ENCODE measurements around the gene CDH13. TPM values are rescaled to one million over a fixed set of nuclear protein-coding genes. Genes with fewer than 3 reads are reported as not detected.

CDH13 gene
- total RNA-seq, 1 donor from 2014 or later, result 20.9 TPM

- Histone ChIP-seq H3K9me3 (ENCODE audit: control insufficient read depth in 3 of 3, low read length in 3 of 3) (peaks cover 0 to 3% (median 0%) of the 10 kb centered on the region in 3 donors), H3K9ac (ENCODE audit: low read depth in 1 of 3, low read length in 3 of 3) (no peak overlapping the region), H3K27me3 (ENCODE audit: control insufficient read depth in 3 of 3, insufficient read depth in 3 of 3, low read length in 3 of 3) (no peaks in the 10 kb centered on the region), H3K4me3 (ENCODE audit: low read length in 3 of 3) (no peak overlapping the region), H3K4me1 (ENCODE audit: control insufficient read depth in 3 of 3, insufficient read depth in 3 of 3, low read length in 3 of 3) (no peaks in the 10 kb centered on the region), H3K27ac (ENCODE audit: low read depth, low read length) (no peak overlapping the region), H3K36me3 (ENCODE audit: control insufficient read depth in 3 of 3, insufficient read depth in 3 of 3, low read length in 3 of 3) (no peaks in the 10 kb centered on the region)
Measured at GRCh38 chr16:83762141-83762991, 1135.6 kb downstream of the CDH13 start.

DNA sequence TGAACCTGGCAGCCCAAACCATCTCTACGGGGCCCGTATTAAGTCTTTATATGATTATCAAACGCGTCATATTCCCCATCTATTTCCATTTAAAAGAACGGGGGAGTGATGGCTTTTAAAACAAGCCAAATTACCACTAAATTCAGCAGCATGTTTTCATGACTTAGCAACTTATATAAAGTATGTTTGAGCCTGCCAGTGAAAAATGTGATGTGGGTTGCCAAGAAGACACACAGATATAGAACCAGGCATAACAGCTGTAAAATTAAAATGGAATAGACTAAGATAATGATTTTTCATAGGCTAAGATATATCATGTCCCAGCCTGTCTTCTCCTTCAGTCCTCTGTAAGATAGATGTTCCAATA lies 1136.2 kb downstream of the CDH13 start:
- H3K27me3 ChIP-seq (ENCODE audit: control insufficient read depth in 3 of 3, insufficient read depth in 3 of 3, low read length in 3 of 3), result no peaks in the 10 kb centered on the region
- no peak overlapping the region for H3K9ac ChIP-seq (ENCODE audit: low read depth in 1 of 3, low read length in 3 of 3)
- peaks cover 0 to 3% (median 0%) of the 10 kb centered on the region in 3 donors for H3K9me3 ChIP-seq (ENCODE audit: control insufficient read depth in 3 of 3, low read length in 3 of 3)
- no peak overlapping the region for H3K27ac ChIP-seq (ENCODE audit: low read depth, low read length)
- no peaks in the 10 kb centered on the region for H3K4me1 ChIP-seq (ENCODE audit: control insufficient read depth in 3 of 3, insufficient read depth in 3 of 3, low read length in 3 of 3)
- H3K36me3 ChIP-seq (ENCODE audit: control insufficient read depth in 3 of 3, insufficient read depth in 3 of 3, low read length in 3 of 3), result no peaks in the 10 kb centered on the region
- no peak overlapping the region for H3K4me3 ChIP-seq (ENCODE audit: low read length in 3 of 3)

DNA sequence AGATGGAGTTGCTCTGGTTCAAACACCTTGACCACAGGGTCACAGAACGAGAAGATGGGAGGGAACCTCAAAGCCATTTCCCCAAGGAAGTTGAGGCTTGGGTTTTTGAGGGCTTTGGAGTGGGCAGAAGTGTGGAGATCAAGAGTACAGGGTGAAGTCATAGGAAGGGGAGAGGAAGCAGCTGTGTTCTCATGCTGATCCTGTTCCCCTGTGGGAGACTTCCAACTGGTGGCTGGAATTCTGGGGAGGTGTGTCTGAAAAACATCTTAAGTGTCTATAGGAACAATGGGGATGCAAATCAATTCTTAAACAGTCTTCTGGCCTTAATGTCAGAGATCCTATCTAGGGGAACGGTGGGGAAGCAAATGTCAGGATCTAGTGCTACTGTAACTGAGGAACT lies 1142.2 kb downstream of the CDH13 start:
- no peaks in the 10 kb centered on the region for H3K9me3 ChIP-seq (ENCODE audit: control insufficient read depth in 3 of 3, low read length in 3 of 3)
- H3K27me3 ChIP-seq (ENCODE audit: control insufficient read depth in 3 of 3, insufficient read depth in 3 of 3, low read length in 3 of 3), result no peaks in the 10 kb centered on the region
- H3K4me3 ChIP-seq (ENCODE audit: low read length in 3 of 3), result no peak overlapping the region
- H3K4me1 ChIP-seq (ENCODE audit: control insufficient read depth in 3 of 3, insufficient read depth in 3 of 3, low read length in 3 of 3), result peaks cover 0 to 11% (median 5%) of the 10 kb centered on the region in 3 donors
- no peak overlapping the region for H3K9ac ChIP-seq (ENCODE audit: low read depth in 1 of 3, low read length in 3 of 3)
- no peaks in the 10 kb centered on the region for H3K36me3 ChIP-seq (ENCODE audit: control insufficient read depth in 3 of 3, insufficient read depth in 3 of 3, low read length in 3 of 3)
- H3K27ac ChIP-seq (ENCODE audit: low read depth, low read length), result no peak overlapping the region

DNA sequence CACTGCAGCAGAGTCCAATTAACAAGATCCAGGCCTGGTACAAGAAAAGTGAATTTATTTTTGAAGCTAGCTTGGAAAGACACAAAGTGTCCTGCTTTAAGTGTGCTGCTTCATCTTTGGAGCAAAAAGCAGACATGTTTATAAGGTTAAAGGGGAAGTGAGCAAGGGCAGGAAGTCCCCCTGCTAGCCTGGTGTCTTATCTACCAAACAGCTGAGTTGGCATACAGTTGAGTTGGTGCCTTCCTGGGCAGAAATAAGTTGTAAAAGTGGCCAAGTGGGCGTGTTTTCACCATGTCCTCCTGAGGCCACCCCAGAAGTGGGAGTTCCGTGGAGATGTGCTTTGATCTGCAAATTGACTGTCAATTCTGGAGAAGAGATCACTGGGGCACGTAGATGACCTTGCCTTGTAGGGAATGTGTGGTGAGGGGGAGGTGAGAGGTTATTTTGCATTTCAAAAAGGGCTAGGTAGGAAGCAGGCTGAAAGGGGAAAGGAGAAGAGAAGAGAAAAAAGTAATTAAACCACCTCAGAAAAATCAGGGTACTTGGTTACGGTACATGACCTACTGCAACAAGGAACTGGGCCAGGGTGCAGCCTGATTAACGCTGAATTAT lies 1142.7 kb downstream of the CDH13 start:
- H3K27ac ChIP-seq (ENCODE audit: low read depth, low read length), result no peak overlapping the region
- no peaks in the 10 kb centered on the region for H3K36me3 ChIP-seq (ENCODE audit: control insufficient read depth in 3 of 3, insufficient read depth in 3 of 3, low read length in 3 of 3)
- no peak overlapping the region for H3K9ac ChIP-seq (ENCODE audit: low read depth in 1 of 3, low read length in 3 of 3)
- no peaks in the 10 kb centered on the region for H3K9me3 ChIP-seq (ENCODE audit: control insufficient read depth in 3 of 3, low read length in 3 of 3)
- H3K27me3 ChIP-seq (ENCODE audit: control insufficient read depth in 3 of 3, insufficient read depth in 3 of 3, low read length in 3 of 3), result no peaks in the 10 kb centered on the region
- no peak overlapping the region for H3K4me3 ChIP-seq (ENCODE audit: low read length in 3 of 3)
- H3K4me1 ChIP-seq (ENCODE audit: control insufficient read depth in 3 of 3, insufficient read depth in 3 of 3, low read length in 3 of 3), result peaks cover 0 to 11% (median 5%) of the 10 kb centered on the region in 3 donors

GRCh38 chr16:83771306-83771942 lies 1144.7 kb downstream of the CDH13 start:
- no peak overlapping the region for H3K4me3 ChIP-seq (ENCODE audit: low read length in 3 of 3)
- H3K9ac ChIP-seq (ENCODE audit: low read depth in 1 of 3, low read length in 3 of 3), result no peak overlapping the region
- H3K36me3 ChIP-seq (ENCODE audit: control insufficient read depth in 3 of 3, insufficient read depth in 3 of 3, low read length in 3 of 3), result no peaks in the 10 kb centered on the region
- H3K27me3 ChIP-seq (ENCODE audit: control insufficient read depth in 3 of 3, insufficient read depth in 3 of 3, low read length in 3 of 3), result no peaks in the 10 kb centered on the region
- peaks cover 0 to 11% (median 5%) of the 10 kb centered on the region in 3 donors for H3K4me1 ChIP-seq (ENCODE audit: control insufficient read depth in 3 of 3, insufficient read depth in 3 of 3, low read length in 3 of 3)
- H3K9me3 ChIP-seq (ENCODE audit: control insufficient read depth in 3 of 3, low read length in 3 of 3), result no peaks in the 10 kb centered on the region
- H3K27ac ChIP-seq (ENCODE audit: low read depth, low read length), result no peak overlapping the region

GRCh38 chr16:83772806-83773205 lies 1146.0 kb downstream of the CDH13 start:
- Histone ChIP-seq H3K9ac (ENCODE audit: low read depth in 1 of 3, low read length in 3 of 3) (no peak overlapping the region), H3K27ac (ENCODE audit: low read depth, low read length) (no peak overlapping the region)

GRCh38 chr16:83774066-83774465 lies 1147.3 kb downstream of the CDH13 start:
- peaks cover 0 to 13% (median 11%) of the 10 kb centered on the region in 3 donors for H3K4me1 ChIP-seq (ENCODE audit: control insufficient read depth in 3 of 3, insufficient read depth in 3 of 3, low read length in 3 of 3)
- no peaks in the 10 kb centered on the region for H3K9me3 ChIP-seq (ENCODE audit: control insufficient read depth in 3 of 3, low read length in 3 of 3)
- no peak overlapping the region for H3K9ac ChIP-seq (ENCODE audit: low read depth in 1 of 3, low read length in 3 of 3)
- H3K4me3 ChIP-seq (ENCODE audit: low read length in 3 of 3), result no peak overlapping the region
- H3K36me3 ChIP-seq (ENCODE audit: control insufficient read depth in 3 of 3, insufficient read depth in 3 of 3, low read length in 3 of 3), result no peaks in the 10 kb centered on the region
- no peaks in the 10 kb centered on the region for H3K27me3 ChIP-seq (ENCODE audit: control insufficient read depth in 3 of 3, insufficient read depth in 3 of 3, low read length in 3 of 3)
- no peak overlapping the region for H3K27ac ChIP-seq (ENCODE audit: low read depth, low read length)

More at GRCh38 chr16:83772806-83773205, 1146.0 kb downstream of the CDH13 start:
- H3K4me3 ChIP-seq (ENCODE audit: low read length in 3 of 3), result no peak overlapping the region
- no peaks in the 10 kb centered on the region for H3K36me3 ChIP-seq (ENCODE audit: control insufficient read depth in 3 of 3, insufficient read depth in 3 of 3, low read length in 3 of 3)
- no peaks in the 10 kb centered on the region for H3K27me3 ChIP-seq (ENCODE audit: control insufficient read depth in 3 of 3, insufficient read depth in 3 of 3, low read length in 3 of 3)
- no peaks in the 10 kb centered on the region for H3K9me3 ChIP-seq (ENCODE audit: control insufficient read depth in 3 of 3, low read length in 3 of 3)
- peaks cover 0 to 11% (median 11%) of the 10 kb centered on the region in 3 donors for H3K4me1 ChIP-seq (ENCODE audit: control insufficient read depth in 3 of 3, insufficient read depth in 3 of 3, low read length in 3 of 3)

GRCh38 chr16:83776944-83777343 lies 1150.2 kb downstream of the CDH13 start:
- Histone ChIP-seq H3K4me3 (ENCODE audit: low read length in 3 of 3) (no peak overlapping the region), H3K36me3 (ENCODE audit: control insufficient read depth in 3 of 3, insufficient read depth in 3 of 3, low read length in 3 of 3) (no peaks in the 10 kb centered on the region), H3K27me3 (ENCODE audit: control insufficient read depth in 3 of 3, insufficient read depth in 3 of 3, low read length in 3 of 3) (no peaks in the 10 kb centered on the region), H3K4me1 (ENCODE audit: control insufficient read depth in 3 of 3, insufficient read depth in 3 of 3, low read length in 3 of 3) (peaks cover 0 to 8% (median 0%) of the 10 kb centered on the region in 3 donors), H3K9ac (ENCODE audit: low read depth in 1 of 3, low read length in 3 of 3) (no peak overlapping the region), H3K27ac (ENCODE audit: low read depth, low read length) (no peak overlapping the region), H3K9me3 (ENCODE audit: control insufficient read depth in 3 of 3, low read length in 3 of 3) (no peaks in the 10 kb centered on the region)

- Histone ChIP-seq H3K36me3 (ENCODE audit: control insufficient read depth in 3 of 3, insufficient read depth in 3 of 3, low read length in 3 of 3) (peaks cover 0 to 3% (median 0%) of the 10 kb centered on the region in 3 donors), H3K27ac (ENCODE audit: low read depth, low read length) (no peak overlapping the region), H3K4me3 (ENCODE audit: low read length in 3 of 3) (no peak overlapping the region), H3K4me1 (ENCODE audit: control insufficient read depth in 3 of 3, insufficient read depth in 3 of 3, low read length in 3 of 3) (peaks cover 0 to 8% (median 0%) of the 10 kb centered on the region in 3 donors), H3K27me3 (ENCODE audit: control insufficient read depth in 3 of 3, insufficient read depth in 3 of 3, low read length in 3 of 3) (no peaks in the 10 kb centered on the region), H3K9me3 (ENCODE audit: control insufficient read depth in 3 of 3, low read length in 3 of 3) (no peaks in the 10 kb centered on the region), H3K9ac (ENCODE audit: low read depth in 1 of 3, low read length in 3 of 3) (no peak overlapping the region)
Measured at GRCh38 chr16:83779886-83780285, 1153.1 kb downstream of the CDH13 start.

DNA sequence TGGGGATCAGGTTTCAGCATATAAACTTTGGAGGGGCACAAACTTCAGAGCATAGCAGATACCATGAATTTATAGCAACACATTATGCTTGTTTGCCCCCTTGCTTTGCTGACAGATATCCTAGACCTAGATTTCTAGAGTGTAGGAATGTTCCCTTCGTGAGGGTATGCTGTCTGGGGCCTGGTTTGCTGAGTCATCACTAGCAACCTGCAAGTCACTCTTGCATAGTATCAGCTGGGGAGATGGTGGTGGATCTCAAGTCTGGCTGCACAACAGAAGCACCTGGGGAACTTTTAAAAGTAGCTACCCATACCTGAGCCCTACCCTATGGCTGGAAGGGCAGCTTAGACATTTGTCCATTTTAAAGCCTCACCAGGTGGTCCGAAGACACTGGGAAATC lies 1158.7 kb downstream of the CDH13 start:
- H3K9me3 ChIP-seq (ENCODE audit: control insufficient read depth in 3 of 3, low read length in 3 of 3), result no peaks in the 10 kb centered on the region
- H3K9ac ChIP-seq (ENCODE audit: low read depth in 1 of 3, low read length in 3 of 3), result no peak overlapping the region
- no peak overlapping the region for H3K27ac ChIP-seq (ENCODE audit: low read depth, low read length)
- H3K4me1 ChIP-seq (ENCODE audit: control insufficient read depth in 3 of 3, insufficient read depth in 3 of 3, low read length in 3 of 3), result no peaks in the 10 kb centered on the region
- peaks cover 3 to 6% (median 5%) of the 10 kb centered on the region in 3 donors for H3K36me3 ChIP-seq (ENCODE audit: control insufficient read depth in 3 of 3, insufficient read depth in 3 of 3, low read length in 3 of 3)
- no peak overlapping the region for H3K4me3 ChIP-seq (ENCODE audit: low read length in 3 of 3)
- no peaks in the 10 kb centered on the region for H3K27me3 ChIP-seq (ENCODE audit: control insufficient read depth in 3 of 3, insufficient read depth in 3 of 3, low read length in 3 of 3)

All from skeletal muscle tissue (tissue), 4 donors.